ENCODE results near the gene YEATS4.
"Not testable (repeated sequence)": the region's sequence is repeated elsewhere in the genome, so short reads cannot be mapped to it uniquely, and the experiment has no call there.

YEATS4 gene

GRCh38 chr12:69359531-69360347 is at the start of gene YEATS4:
TSS of gene YEATS4 (plus strand) at chr12:69359743. CDS start at chr12:69359973, 230 bp downstream.
- DNase-seq (ENCODE audit: low read depth in 2 of 2) = peak; percentile 74 to 86

DNA sequence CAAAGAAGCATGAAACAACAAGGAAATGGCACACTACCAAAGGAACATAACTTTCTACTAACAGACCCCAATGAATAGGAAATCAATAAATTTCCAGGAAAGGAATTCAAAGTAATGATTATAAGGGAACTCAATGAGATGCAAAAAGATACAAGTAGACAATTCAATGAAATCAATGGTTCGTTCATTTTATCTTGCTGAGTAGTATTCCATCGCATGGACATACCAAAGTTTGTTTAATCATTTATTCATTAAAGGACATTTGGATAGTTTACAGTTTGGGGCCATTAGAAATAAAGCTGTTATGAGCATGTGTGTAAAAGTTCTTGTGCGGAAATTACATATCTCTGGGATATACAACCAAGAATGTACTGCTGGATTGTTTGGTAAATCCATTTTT is 46.3 kb upstream of the YEATS4 start:
- DNase-seq (ENCODE audit: low read depth in 2 of 2) = no peak

DNA sequence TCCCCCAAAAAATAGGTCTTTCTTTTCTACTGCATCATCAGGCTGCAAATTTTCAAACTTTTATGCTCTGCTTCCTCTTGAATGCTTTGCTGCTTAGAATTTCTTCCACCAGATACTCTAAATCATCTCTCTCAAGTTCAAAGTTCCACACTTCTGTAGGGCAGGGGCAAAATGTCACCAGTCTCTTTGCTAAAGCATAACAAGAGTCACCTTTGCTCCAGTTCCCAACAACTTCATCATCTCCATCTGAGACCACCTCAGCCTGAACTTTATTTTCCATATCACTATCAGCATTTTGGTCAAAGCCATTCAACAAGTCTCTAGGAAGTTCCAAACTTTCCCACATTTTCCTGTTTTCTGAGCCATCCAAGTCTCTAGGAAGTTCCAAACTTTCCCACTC is 42.8 kb upstream of the YEATS4 start:
- DNase-seq (ENCODE audit: low read depth in 2 of 2) = not testable (repeated sequence)

GRCh38 chr12:69317233-69317632 is 42.3 kb upstream of the YEATS4 start:
- not testable (repeated sequence) for DNase-seq (ENCODE audit: low read depth in 2 of 2)

GRCh38 chr12:69318225-69318624 is 41.3 kb upstream of the YEATS4 start:
- DNase-seq (ENCODE audit: low read depth in 2 of 2) = no peak

GRCh38 chr12:69321351-69321750 is 38.2 kb upstream of the YEATS4 start:
- DNase-seq (ENCODE audit: low read depth in 2 of 2) = no peak

- no peak for DNase-seq (ENCODE audit: low read depth in 2 of 2)
Observed at GRCh38 chr12:69324797-69325466, 34.6 kb upstream of the YEATS4 start.

GRCh38 chr12:69328426-69328825 is 31.1 kb upstream of the YEATS4 start:
- no peak for DNase-seq (ENCODE audit: low read depth in 2 of 2)

DNA sequence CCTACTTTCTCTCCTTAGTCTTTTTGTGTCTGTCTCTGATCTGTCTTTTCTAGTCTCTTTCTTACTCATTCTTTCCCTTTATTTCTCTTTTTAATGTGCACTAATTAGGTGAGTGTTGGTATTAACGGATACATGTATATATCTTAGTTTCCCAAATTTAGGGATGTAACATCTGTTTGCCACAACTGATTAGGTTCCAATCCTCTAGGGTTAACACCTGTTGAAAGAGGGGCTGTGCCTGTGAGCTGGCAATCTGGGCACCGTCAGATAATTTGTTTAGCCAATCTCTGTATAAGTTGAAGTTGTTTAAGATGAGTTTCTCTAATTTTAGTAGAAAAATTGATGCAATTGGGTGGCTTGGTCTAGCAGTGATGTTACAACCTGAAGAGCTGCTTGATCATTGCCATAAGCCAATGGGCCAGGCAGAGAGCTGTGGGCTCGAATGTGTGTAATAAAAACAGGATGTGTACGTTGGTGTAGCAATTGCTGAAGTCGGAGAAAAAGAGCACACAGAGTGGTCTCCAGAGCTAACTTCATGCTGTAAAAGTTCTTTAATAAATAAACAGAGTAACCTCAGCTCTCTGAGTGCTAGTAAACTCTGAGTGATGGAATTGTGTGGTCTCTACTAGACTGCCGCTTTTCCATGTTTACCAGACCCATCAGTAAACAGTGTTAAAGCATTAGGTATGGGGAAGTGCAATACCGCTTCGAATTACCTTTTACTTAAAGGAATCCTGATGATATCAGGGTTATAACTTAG is 29.7 kb upstream of the YEATS4 start:
- peak in 1 of 2 donors; percentile 10 for DNase-seq (ENCODE audit: low read depth in 2 of 2)

DNA sequence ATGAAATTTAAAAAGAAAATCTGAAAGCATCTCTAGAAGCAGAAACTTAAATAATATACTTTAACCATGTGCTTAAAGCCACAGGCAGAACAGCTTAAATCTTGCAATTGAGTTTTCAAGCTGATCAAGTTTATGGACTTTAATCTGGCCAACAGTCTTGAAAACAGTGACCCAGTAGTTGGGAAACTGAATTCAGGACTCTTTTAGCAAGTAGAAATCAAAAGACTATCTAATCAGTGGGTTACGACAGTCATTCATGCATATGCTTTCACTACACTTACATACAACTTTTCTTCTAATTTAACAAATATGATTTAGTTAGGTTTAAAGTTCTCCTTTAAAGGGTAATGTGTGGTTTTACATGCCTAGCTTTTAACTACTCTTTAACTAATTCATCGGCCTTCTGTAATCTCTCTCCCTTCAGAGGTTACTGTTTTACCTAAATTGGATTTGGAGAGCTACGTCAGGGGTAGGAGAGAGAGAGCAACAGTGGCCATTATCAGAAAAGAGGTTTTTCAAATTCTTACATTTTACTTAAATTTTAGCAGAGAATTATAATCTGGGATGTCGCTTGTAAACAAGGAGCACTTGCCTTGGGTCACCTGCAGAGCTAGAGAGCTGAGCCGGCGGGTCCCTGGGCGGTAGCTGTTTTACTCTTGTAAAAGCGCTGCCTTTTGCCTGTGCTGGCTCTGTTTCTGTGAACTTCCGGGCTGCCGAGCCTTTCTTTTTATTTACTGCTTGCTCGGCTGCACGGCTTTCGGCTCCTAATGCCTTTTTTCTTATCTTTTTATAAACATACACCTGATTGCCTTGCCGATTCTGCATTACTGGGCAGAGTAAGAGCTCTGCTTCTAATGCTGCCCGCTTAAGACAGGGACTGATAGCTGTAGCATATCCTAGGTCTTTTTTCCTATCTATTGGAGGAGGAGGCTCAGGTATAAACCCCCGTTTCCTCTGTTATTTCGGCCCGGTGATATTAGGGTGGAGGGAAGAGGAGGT is 28.8 kb upstream of the YEATS4 start:
- DNase-seq (ENCODE audit: low read depth in 2 of 2) = peak; percentile 40 to 42

GRCh38 chr12:69331519-69331908 is 28.0 kb upstream of the YEATS4 start:
- DNase-seq (ENCODE audit: low read depth in 2 of 2) = no peak

DNA sequence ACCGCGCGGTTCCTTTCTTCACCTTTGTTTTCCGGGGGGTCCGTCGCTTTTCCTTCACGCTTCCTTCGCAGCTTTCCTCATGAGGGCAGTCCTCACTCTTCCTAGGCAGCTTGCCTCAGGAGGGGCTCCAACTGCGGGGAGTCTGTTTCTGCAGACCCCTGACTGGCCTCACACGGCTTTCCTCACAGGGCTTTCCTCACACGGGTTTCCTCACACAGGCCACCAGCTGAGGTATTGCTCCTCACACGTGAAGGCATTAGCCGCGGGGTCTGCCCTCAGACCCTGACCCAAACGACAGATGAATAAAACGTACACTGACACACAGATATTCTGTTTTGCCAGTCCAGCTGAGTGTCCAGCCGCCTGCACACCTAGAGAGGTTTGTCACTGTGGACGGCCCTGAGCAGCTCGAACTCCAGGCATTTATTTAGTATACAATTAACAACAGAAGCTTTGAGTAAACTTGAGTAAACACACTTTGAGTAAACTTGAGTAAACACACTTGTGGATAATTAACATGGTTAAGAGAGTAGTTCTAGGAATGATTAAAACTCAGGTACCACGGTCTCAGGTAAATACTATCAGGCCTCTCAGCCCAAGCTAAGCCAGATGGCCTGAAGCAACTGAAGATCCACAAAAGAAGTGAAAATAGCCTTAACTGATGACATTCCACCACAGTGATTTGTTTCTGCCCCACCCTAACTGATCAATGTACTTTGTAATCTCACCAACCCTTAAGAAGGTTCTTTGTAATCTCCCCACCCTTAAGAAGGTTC is 27.4 kb upstream of the YEATS4 start:
- DNase-seq (ENCODE audit: low read depth in 2 of 2) = no peak

DNA sequence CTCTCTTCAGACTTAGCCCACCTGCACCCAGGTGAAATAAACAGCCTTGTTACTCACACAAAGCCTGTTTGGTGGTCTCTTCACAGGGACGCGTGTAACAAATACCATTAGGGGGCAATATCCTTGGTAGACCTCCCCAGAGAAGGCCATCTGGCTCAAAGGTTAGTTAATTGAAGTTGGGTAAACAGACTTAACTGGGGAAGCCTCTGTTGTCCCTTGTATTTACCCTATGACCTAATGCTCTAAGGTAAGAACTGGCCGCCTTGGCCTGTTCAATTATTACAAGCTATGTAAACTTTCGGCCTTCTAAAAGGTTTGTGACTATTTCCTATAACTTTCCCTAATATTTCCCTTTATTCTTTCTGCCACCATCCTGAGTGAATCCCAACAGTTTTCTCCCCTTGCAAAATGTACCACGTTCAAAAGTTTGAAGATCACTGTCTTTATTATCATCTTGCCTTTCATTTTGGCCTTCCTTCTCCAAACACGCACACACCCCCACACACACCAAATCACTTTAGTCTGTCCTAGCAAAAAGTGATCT is 26.7 kb upstream of the YEATS4 start:
- DNase-seq (ENCODE audit: low read depth in 2 of 2) = no peak

- no peak for DNase-seq (ENCODE audit: low read depth in 2 of 2)
Observed at GRCh38 chr12:69334158-69334557, 25.4 kb upstream of the YEATS4 start.

DNA sequence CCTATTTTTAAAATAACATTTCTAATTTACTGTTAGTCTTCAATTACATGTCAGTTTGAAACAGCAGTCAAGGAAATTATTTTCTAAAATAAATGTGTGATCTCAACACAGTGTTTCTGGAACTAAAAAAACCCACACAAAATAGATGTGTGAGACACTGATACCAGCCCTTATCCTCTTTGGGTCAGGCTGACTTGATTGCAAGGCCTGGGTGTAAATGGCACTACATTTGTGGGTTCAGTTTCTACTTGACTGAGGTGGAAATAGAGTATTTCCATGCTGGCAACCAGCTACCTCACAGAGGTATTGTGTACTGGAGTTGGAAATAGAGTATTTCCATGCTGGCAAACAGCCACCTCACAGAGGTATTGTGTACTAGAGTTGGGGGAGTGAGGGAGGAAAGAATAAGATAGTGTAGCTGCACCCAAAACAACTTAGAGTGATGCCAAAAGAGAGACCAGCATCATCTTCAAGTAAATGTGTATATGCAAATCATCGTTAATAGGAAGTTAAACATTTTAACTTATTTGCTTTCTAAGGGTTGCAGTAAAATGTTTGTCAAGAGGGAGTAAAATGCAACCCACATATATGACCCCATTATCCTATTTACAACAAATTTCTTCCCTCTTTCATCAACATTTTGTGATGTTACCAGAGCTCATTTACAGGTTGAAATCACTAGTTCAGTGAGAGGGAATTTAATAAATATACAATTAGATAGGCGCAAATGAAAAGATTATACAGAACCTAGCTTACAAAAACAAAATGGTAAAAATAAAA is 22.0 kb upstream of the YEATS4 start:
- DNase-seq (ENCODE audit: low read depth in 2 of 2) = no peak

GRCh38 chr12:69338120-69338859 is 21.3 kb upstream of the YEATS4 start:
- no peak for DNase-seq (ENCODE audit: low read depth in 2 of 2)

DNA sequence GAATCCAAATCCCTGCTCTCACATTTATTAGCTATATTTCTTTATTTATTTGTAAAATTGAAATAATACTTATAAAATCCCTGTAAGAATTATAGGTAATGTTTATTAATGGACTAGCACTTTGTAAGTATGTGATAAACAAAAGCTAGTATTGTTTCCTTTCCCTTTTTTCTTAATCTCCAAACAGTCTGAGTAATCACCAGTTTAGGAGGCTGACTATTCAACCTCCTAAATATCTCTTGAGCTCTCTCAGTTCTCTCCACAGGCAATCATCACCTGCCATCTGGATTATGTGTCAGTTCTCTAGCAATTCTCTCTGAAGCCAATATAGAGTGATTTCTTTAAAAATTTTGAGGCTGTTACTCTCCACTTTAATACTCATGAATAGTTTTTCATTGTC is 20.6 kb upstream of the YEATS4 start:
- no peak for DNase-seq (ENCODE audit: low read depth in 2 of 2)

- DNase-seq (ENCODE audit: low read depth in 2 of 2) = no peak
Observed at GRCh38 chr12:69339999-69340398, 19.5 kb upstream of the YEATS4 start.

DNA sequence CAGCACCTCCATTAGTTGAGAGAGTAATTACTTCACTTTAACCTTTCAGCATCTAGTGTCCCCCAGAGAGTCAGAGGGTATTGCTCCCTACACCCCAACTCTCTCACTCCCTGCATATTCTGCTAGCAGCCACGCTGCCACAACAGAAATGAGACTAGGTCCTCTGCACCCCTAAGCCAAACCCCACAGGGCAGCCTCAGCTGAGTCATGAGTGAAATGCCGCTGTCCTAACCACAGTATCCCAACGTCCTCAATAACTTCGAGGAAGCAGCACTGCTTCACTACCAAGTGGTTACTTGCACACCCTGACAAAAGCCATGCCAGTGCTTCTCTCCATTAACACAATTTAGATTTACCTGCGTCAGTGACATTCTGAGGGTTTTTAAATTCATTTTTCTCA is 18.2 kb upstream of the YEATS4 start:
- no peak for DNase-seq (ENCODE audit: low read depth in 2 of 2)

Data from stimulated activated CD4-positive, alpha-beta T cell treated with anti-CD3 and anti-CD28 coated beads, Interleukin-4, amount 100 ng/mL, for 48 hours (primary cell).